Inflammatory macrophage treated with lipopolysaccharide for 1 hour (primary cell): Measurements from ENCODE around the gene CHCHD5.
"Not testable (repeated sequence)": the region's sequence is repeated elsewhere in the genome, so short reads cannot be mapped to it uniquely, and the experiment has no call there.

Experiments
- DNase-seq, 2 donors: peaks; one replicate each; pipeline ENCODE4 v3.0.0-alpha.2; 2020 to 2022

The CHCHD5 gene, protein sequence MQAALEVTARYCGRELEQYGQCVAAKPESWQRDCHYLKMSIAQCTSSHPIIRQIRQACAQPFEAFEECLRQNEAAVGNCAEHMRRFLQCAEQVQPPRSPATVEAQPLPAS

DNA sequence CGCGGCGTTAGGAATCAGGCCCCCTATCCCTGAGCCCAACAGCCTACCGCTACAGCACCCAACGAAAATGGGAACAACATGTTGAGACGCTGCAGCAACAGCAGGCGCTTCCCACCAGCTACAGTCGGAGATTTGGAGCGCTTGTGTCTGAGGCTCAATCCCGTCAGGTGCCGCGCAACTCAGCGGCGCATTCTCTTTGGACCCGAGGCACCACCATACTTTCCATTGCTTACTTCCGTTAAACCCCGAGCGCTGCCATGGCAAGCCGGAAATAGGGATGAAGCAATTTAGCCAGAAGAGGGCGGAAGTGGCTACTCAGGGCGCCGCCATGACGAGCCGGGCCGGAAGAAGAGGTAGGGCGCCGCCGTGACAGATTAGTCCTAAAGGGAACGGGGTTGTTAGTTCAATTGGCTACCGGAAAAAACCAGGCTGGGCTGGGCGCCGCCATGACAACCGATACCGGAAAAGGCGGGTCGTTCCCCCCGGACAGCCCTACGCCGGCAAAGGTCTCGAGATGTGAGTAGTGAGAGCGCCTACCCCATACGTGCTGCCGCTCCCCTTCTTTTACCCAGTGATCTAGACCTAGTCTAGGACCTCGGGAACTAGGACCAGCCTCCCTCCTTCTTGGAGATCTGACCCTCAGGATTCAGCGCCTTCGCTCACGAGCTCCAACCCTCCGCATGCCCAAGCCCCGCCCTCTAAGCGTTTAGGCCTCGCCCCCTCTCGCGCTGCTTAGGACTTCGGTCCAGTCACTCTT, at the start of gene CHCHD5:
Gene CHCHD5 (plus strand): TSS at position 476 of the 757 bp plus-strand sequence. CDS start 39 bp downstream, at position 515.
- DNase-seq, result peak; percentile 95 to 97

GRCh38 chr2:112534826-112535225, 49.6 kb upstream of the CHCHD5 start:
- no peak for DNase-seq

GRCh38 chr2:112536665-112537064, 47.7 kb upstream of the CHCHD5 start:
- not testable (repeated sequence) for DNase-seq

DNA sequence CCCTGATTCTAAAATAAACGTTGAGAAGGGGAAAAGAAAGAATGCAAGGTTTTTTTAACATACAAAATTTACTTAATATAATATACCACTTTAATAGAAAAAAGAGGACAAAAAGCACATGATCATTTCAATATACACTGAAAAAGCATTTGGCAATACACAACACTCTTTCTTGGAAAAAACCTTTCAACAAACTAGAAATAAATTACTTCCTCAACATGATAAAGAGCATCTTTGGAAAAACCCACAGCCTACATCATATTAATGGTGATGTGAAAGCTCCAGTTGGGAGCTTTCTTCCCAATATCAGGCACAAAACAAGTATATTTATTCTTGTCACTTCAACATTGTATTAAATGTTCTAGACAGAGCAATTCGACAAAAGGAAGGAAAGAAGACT, 45.1 kb upstream of the CHCHD5 start:
- DNase-seq, result peak; percentile 53 to 67

- peak in 1 of 2 donors; percentile 39 for DNase-seq
Measured at GRCh38 chr2:112540906-112541305, 43.5 kb upstream of the CHCHD5 start.

- peak; percentile 61 to 68 for DNase-seq
Measured at GRCh38 chr2:112541315-112542122, 42.9 kb upstream of the CHCHD5 start.

DNA sequence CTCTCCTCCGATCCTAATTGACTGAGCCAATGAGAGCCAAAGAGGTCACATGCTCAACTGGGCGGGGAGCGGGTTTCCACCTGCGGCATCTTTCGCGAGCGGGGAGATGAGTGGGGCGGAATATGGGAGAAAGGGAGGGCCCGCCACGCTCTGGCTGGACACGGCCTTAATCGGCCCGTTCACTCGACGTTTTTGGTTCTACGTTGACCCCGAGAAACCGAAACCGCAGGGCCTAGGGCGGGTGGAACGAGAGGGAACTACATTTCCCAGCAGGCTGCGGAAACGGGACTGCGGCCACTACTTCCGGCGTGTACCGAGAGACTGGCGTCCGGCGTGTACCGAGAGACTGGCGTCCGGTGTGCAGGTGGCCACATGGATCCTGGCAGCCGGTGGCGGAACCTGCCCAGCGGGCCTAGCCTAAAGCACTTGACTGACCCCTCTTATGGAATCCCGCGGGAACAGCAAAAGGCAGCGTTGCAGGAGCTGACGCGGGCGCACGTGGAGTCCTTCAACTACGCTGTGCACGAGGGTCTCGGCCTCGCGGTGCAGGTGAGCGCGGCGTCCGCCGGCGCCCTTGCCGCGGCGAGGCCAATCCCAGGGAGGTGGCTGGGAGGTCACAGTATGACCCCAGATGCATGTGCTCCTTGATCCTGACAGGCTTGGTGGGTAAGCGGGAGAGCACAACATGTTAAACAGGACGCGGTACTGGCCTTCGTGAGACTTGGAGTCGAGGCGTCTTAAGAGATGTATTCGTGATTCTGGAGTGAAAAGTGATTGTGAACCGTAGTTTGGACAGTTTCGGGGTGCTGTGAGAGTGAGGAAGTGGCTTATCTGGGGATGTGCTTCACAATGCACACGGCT, 42.1 kb upstream of the CHCHD5 start, which contains the start of gene POLR1B:
Gene POLR1B (plus strand): TSS at position 343 of the 861 bp plus-strand sequence. CDS start 30 bp downstream, at position 373.
- peak; percentile 74 to 82 for DNase-seq

GRCh38 chr2:112542984-112543661, 41.3 kb upstream of the CHCHD5 start:
- DNase-seq, result no peak

DNA sequence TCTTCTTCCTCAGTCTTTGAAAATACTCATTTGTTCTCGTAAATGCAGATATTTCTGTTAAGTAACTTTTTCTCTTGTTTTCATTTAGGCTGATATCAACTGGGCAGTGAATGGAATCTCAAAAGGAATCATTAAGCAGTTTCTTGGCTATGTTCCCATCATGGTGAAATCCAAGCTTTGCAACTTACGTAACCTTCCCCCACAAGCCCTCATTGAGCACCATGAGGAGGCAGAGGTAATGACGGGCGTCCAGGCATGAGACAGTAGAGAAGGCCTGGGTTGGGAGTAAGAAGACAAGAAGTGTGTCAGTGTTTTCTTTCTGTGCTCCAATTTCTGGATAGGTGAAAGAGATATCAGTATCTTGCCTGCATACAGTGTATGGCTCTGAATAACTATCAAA, 37.1 kb upstream of the CHCHD5 start:
- peak; percentile 18 to 48 for DNase-seq

DNA sequence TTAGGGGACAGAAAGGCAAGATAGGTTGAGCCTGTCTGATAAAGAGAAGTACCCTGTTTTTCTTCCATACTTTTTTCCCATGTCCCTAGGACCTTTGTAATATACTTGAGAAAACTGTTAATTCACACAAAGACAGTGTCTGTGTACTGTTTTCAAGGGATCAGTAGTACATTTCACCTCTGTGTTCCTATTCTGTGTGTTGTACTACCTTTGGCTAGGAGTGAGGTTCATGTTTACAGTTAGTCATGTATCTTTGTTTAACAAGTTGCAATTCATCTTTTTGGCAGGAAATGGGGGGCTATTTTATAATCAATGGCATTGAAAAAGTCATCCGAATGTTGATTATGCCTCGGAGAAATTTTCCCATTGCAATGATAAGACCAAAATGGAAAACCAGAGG, 35.4 kb upstream of the CHCHD5 start:
- no peak for DNase-seq

GRCh38 chr2:112566104-112566503, 18.3 kb upstream of the CHCHD5 start:
- DNase-seq, result no peak

GRCh38 chr2:112566508-112566907, 17.9 kb upstream of the CHCHD5 start:
- not testable (repeated sequence) for DNase-seq

DNA sequence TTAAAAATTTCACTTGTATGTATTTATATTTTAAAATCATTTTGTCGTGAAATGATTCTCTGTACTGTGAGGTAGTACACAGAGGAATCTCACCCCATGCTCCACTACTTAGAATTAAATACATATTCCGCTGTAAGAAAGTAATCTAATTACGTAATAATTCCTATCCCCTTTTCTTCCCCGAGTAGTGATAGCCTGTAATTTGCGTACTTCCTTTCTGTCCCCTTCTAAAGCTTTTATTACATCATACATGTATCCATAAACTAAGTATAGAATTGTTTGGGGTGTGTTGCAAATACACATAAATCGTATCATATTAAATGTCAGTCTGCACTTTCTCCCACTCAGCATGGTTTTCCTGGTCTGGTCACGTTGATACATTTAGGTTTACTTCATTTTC, 12.4 kb upstream of the CHCHD5 start:
- DNase-seq, result peak in 1 of 2 donors; percentile 21

DNA sequence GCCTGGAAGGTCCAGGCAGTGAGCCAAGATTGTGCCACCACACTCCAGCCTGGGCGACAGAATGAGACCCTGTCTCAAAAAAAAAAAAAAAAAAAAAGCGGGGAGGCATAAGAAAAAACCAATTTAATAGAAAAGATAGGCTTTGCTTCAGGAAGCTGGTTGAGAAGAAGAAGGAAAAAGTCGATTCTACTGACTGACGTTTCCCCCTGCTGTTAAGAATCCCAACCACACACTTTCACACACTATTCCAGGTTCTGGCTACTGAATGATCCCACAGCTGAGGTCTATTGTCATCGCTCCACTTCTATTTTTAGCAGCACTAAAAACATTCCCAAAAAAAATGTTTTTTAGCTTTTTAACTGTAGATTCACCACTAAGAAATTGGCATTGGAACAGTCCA, 6.7 kb upstream of the CHCHD5 start:
- DNase-seq, result no peak

DNA sequence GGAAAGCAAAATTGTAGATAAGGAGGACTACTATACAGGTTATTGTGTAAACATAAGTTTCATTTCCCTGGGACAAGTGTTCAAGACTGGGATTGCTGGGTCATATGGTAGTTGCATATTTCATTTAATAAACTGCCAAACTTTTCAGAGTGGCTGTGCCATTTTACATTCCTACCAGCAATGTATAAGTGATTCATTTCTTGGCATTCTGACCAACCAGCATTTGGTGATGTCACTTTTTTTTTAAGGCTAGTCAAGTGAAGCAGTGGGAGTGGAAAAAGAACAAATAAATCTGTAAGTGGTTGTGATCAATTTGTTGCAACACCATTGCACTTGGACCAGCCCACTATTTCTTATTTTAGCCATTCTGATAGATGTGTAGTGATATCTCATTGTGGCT, 5.2 kb upstream of the CHCHD5 start:
- DNase-seq, result peak; percentile 45 to 52

GRCh38 chr2:112580084-112580483, 4.3 kb upstream of the CHCHD5 start:
- DNase-seq, result no peak

DNA sequence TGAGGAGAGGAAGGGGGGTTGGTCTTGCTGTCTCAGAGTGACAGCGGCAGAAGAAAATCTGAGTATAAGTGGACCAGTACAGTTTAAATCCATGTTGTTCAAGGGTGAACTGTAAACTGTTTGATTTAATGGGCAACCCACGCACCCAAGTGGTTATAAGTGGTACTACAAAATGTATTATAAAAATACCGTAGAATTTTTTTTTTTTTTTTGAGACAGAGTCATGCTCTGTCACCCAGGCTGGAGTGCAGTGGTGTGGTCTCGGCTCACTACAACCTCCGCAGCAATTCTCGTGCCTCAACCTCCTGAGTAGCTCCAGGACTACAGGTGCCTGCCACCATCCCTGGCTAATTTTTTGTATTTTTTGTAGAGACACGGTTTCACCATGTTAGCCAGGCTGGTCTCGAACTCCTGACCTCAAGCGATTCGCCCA, 2.1 kb upstream of the CHCHD5 start:
- DNase-seq, result peak; percentile 58 to 84

- peak in 1 of 2 donors; percentile 23 for DNase-seq
Measured at GRCh38 chr2:112583497-112584133, 794 bp upstream of the CHCHD5 start.

DNA sequence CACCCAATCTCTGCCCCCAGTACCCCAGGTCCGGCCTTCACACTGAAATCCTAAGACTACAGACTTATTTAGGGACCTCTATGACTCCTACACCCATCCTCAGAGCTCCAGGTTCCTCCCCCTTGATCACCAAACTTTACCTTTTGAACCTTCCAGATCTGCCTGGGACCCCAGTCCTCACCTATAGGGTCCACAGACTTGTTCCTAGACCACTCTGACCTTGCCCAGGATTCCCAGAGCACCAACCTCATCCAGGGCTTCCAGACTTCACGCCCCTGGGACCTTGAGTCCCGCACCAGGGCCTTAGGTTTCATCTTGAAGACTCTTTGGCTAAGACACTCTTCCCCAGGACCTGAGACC, 462 bp downstream of the CHCHD5 start:
- DNase-seq, result no peak

DNA sequence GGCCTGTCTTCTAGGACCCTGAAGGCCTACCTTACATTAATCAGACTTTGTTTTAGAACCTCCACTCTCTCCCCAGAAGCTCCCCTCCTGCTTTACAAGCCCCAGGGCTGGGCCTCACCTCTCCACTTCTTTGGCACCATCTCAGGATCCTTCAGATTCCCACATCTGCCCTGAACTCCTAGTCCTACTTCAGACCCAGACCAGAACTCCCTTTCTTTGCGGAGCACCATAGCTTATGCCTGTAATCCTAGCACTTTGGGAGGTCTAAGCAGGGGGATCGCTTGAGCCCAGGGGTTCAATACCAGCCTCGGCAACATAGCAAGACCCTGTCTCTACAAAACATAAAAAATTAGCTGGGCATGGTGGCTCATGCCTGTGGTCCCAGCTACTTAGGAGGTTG, 991 bp downstream of the CHCHD5 start:
- no peak for DNase-seq

DNA sequence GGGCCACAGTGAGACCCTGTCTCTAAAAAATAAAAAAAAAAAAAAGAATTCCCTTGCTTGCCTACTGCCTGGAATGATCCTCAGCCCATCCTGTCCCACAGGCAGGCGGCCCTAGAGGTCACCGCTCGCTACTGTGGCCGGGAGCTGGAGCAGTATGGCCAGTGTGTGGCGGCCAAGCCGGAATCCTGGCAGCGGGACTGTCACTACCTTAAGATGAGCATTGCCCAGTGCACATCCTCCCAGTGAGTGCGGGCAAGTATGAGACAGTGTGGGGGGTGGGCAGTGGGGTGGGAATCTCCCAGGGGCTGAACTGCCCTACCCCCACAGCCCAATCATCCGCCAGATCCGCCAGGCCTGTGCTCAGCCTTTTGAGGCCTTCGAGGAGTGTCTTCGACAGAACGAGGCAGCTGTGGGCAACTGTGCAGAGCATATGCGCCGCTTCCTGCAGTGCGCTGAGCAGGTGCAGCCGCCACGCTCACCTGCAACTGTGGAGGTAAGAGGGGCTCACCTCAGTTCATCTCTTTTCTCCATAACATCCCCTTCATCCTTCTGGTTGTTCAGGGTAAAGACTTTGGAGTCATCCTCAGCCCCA, 1.6 kb downstream of the CHCHD5 start:
- DNase-seq, result no peak
